Measurements from ENCODE around the gene ZFYVE19. TPM values are rescaled to one million over a fixed set of nuclear protein-coding genes. Genes with fewer than 3 reads are reported as not detected.
A peak's percentile ranks its signal among the peaks of the same experiment; 100 is the strongest.

Gene ZFYVE19
- total RNA-seq, 1 experiment from 2014 or later = 19.2 TPM

DNA sequence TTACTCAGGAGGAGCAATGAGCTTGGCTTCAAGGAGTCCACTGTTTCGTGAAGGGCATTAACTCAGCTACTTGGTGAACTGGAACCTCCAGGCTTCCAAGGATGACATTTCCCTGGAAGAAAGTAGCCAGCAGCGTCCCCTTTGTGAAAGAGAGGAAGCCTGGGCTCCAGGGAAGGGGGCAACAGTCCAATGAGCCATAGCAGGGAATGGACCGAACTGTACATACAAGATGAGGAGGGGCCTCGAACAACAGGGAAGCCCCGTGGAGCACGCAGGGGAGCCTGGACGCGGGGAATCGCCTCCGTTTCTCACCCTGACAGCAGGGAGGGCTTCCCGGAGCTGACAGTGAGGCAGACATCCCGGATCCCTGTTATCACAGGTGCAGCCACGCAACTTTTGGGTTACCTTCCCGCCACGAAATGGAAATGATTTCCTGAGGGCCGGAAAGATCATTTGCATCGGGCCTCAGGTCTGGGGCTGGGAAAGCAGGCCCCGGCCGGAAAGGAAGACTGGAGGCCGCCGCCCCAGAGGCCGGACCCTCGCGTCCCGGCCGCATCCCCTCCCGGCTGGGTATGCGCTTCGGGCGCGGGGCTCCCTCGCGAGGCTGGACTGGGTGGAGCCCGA lies 36.5 kb downstream of the ZFYVE19 start:
- no TSS peak for BruUV-seq (replicated peaks)
- H3K27me3 Mint-ChIP-seq (ENCODE audit: insufficient read depth, unreplicated experiment) = no peaks in the 10 kb centered on the region
- H3K9me3 Mint-ChIP-seq (ENCODE audit: unreplicated experiment) = no peaks in the 10 kb centered on the region
- H3K27ac Mint-ChIP-seq (ENCODE audit: low read depth, unreplicated experiment) = no peak overlapping the region
- H3K36me3 Mint-ChIP-seq (ENCODE audit: insufficient read depth, unreplicated experiment) = peaks cover 4% of the 10 kb centered on the region
- TF ChIP-seq, protein P1, sequence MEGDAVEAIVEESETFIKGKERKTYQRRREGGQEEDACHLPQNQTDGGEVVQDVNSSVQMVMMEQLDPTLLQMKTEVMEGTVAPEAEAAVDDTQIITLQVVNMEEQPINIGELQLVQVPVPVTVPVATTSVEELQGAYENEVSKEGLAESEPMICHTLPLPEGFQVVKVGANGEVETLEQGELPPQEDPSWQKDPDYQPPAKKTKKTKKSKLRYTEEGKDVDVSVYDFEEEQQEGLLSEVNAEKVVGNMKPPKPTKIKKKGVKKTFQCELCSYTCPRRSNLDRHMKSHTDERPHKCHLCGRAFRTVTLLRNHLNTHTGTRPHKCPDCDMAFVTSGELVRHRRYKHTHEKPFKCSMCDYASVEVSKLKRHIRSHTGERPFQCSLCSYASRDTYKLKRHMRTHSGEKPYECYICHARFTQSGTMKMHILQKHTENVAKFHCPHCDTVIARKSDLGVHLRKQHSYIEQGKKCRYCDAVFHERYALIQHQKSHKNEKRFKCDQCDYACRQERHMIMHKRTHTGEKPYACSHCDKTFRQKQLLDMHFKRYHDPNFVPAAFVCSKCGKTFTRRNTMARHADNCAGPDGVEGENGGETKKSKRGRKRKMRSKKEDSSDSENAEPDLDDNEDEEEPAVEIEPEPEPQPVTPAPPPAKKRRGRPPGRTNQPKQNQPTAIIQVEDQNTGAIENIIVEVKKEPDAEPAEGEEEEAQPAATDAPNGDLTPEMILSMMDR (IDR thresholded peaks at IDR 0.05; ENCODE audit: unreplicated experiment) = no peak
- CTCF ChIA-PET = interaction anchor here (0.6 to 9.3 kb wide), 10 partner anchors 15 to 463 kb away, joined by 3 to 130 read pairs (median 4); no protein-coding TSS in a partner anchor
- peaks cover 29% of the 10 kb centered on the region for H3K4me1 Mint-ChIP-seq (ENCODE audit: insufficient read depth, unreplicated experiment)
- peak overlapping the region; percentile 96 for H3K4me3 Mint-ChIP-seq (ENCODE audit: unreplicated experiment)
- intact Hi-C loops (cut with micrococcal nuclease) = no loop called here
- DNase-seq (ENCODE audit: unreplicated experiment) = no peak
- POLR2A ChIA-PET = interaction anchor here (0.7 to 5.5 kb wide), 31 partner anchors 8 to 570 kb away, joined by 3 to 58 read pairs (median 6); partner anchors contain the start of genes C15orf62, CCDC32, DNAJC17 and GCHFR

DNA sequence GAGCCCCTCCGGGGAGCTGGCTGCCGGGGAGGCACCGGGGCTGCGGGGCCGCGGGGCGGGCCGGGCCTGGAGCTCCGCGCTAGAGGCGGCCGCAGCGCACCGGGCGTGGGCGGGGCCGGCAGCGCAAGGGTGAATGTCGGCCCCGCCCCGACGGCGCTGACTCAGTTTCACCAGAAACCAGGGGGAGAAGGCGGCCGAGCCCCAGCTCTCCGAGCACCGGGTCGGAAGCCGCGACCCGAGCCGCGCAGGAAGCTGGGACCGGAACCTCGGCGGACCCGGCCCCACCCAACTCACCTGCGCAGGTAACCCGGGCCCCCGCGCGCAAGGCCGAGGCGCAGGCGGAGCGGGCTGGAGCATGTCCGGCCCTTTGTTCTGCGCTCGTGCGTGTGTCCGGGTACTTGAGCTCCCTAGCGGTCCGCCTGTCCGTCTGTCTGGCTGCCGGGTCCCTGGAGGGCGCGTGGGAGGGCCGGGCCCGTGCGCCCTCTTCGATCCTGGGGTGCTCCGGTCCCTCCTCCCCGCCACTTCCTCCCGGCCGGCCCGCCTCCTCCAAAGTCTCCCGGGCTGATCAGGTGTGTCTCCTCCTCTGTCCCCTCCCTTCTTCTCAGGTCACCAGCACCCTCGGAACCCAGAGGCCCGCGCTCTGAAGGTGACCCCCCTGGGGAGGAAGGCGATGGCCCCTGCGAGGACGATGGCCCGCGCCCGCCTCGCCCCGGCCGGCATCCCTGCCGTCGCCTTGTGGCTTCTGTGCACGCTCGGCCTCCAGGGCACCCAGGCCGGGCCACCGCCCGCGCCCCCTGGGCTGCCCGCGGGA lies 37.2 kb downstream of the ZFYVE19 start, which contains the start of gene SPINT1:
SPINT1 (plus strand) TSS at position 164 of the 811 bp plus-strand sequence; CDS start at position 671, 507 bp downstream.
- peak within 1 kb of the TSS; percentile 82 for H3K27ac Mint-ChIP-seq (ENCODE audit: low read depth, unreplicated experiment)
- H3K27me3 Mint-ChIP-seq (ENCODE audit: insufficient read depth, unreplicated experiment) = no peaks in the 10 kb centered on the region
- H3K4me3 Mint-ChIP-seq (ENCODE audit: unreplicated experiment) = peak within 1 kb of the TSS; percentile 96
- peaks cover 29% of the 10 kb centered on the region for H3K4me1 Mint-ChIP-seq (ENCODE audit: insufficient read depth, unreplicated experiment)
- ChIA-PET CTCF (interaction anchor here (0.6 to 9.3 kb wide), 15 partner anchors 15 to 464 kb away, joined by 3 to 130 read pairs (median 3); partner anchors contain the start of gene C15orf62), POLR2A (interaction anchor here (0.7 to 5.5 kb wide), 35 partner anchors 9 to 279 kb away, joined by 3 to 58 read pairs (median 5); partner anchors contain the start of genes C15orf62, CCDC32, DNAJC17 and GCHFR)
- no TSS peak for BruUV-seq (replicated peaks)
- intact Hi-C loops (cut with micrococcal nuclease) = no loop called here
- H3K9me3 Mint-ChIP-seq (ENCODE audit: unreplicated experiment) = no peaks in the 10 kb centered on the region
- TF ChIP-seq, protein P1 (IDR thresholded peaks at IDR 0.05; ENCODE audit: unreplicated experiment) = no peak
- peaks cover 10% of the 10 kb centered on the region for H3K36me3 Mint-ChIP-seq (ENCODE audit: insufficient read depth, unreplicated experiment)
- DNase-seq (ENCODE audit: unreplicated experiment) = peak; percentile 69

DNA sequence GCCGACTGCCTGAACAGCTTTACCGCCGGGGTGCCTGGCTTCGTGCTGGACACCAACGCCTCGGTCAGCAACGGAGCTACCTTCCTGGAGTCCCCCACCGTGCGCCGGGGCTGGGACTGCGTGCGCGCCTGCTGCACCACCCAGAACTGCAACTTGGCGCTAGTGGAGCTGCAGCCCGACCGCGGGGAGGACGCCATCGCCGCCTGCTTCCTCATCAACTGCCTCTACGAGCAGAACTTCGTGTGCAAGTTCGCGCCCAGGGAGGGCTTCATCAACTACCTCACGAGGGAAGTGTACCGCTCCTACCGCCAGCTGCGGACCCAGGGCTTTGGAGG lies 37.8 kb downstream of the ZFYVE19 start:
- Mint-ChIP-seq H3K36me3 (ENCODE audit: insufficient read depth, unreplicated experiment) (peaks cover 16% of the 10 kb centered on the region), H3K9me3 (ENCODE audit: unreplicated experiment) (no peaks in the 10 kb centered on the region), H3K4me3 (ENCODE audit: unreplicated experiment) (peak overlapping the region; percentile 96), H3K27me3 (ENCODE audit: insufficient read depth, unreplicated experiment) (no peaks in the 10 kb centered on the region), H3K4me1 (ENCODE audit: insufficient read depth, unreplicated experiment) (peaks cover 29% of the 10 kb centered on the region), H3K27ac (ENCODE audit: low read depth, unreplicated experiment) (peak overlapping the region; percentile 82)
- TSS peak; percentile 41 for BruUV-seq (replicated peaks)
- intact Hi-C loops (cut with micrococcal nuclease) = no loop called here
- ChIA-PET POLR2A (interaction anchor here (0.7 to 5.5 kb wide), 25 partner anchors 9 to 280 kb away, joined by 3 to 58 read pairs (median 7); partner anchors contain the start of genes C15orf62, CCDC32, DNAJC17 and GCHFR), CTCF (interaction anchor here (0.6 to 9.3 kb wide), 11 partner anchors 14 to 78 kb away, joined by 3 to 130 read pairs (median 3); partner anchors contain the start of gene C15orf62)
- no peak for DNase-seq (ENCODE audit: unreplicated experiment)
- TF ChIP-seq, protein P1 (IDR thresholded peaks at IDR 0.05; ENCODE audit: unreplicated experiment) = no peak
